Measurements from ENCODE around the gene NDUFAF8. TPM values are rescaled to one million over a fixed set of nuclear protein-coding genes. Genes with fewer than 3 reads are reported as not detected.

NDUFAF8 gene
- total RNA-seq, 1 experiment from 2014 or later, result 129 TPM

GRCh38 chr17:81271226-81271625 lies 32.1 kb downstream of the NDUFAF8 start:
- DNase-seq, result no peak
- Histone ChIP-seq H3K27ac (no peak overlapping the region), H3K27me3 (no peaks in the 10 kb centered on the region), H3K4me3 (no peak overlapping the region), H3K36me3 (peaks cover 71% of the 10 kb centered on the region), H3K9me3 (replicated peaks) (no peaks in the 10 kb centered on the region), H3K4me1 (no peaks in the 10 kb centered on the region)

GRCh38 chr17:81272616-81273015 lies 33.5 kb downstream of the NDUFAF8 start:
- H3K4me1 ChIP-seq, result no peaks in the 10 kb centered on the region
- no peak overlapping the region for H3K4me3 ChIP-seq
- no peak overlapping the region for H3K27ac ChIP-seq
- H3K36me3 ChIP-seq, result peaks cover 65% of the 10 kb centered on the region
- H3K27me3 ChIP-seq, result no peaks in the 10 kb centered on the region
- no peaks in the 10 kb centered on the region for H3K9me3 ChIP-seq (replicated peaks)
- DNase-seq, result no peak

GRCh38 chr17:81273698-81274470 lies 34.8 kb downstream of the NDUFAF8 start:
- H3K36me3 ChIP-seq, result peaks cover 57% of the 10 kb centered on the region
- H3K4me1 ChIP-seq, result no peaks in the 10 kb centered on the region
- H3K4me3 ChIP-seq, result no peak overlapping the region
- no peaks in the 10 kb centered on the region for H3K27me3 ChIP-seq
- DNase-seq, result no peak
- H3K9me3 ChIP-seq (replicated peaks), result no peaks in the 10 kb centered on the region
- H3K27ac ChIP-seq, result no peak overlapping the region

GRCh38 chr17:81274471-81274855 lies 35.3 kb downstream of the NDUFAF8 start:
- Histone ChIP-seq H3K4me3 (no peak overlapping the region), H3K36me3 (peaks cover 55% of the 10 kb centered on the region), H3K27ac (no peak overlapping the region), H3K27me3 (no peaks in the 10 kb centered on the region), H3K9me3 (replicated peaks) (no peaks in the 10 kb centered on the region), H3K4me1 (no peaks in the 10 kb centered on the region)
- no peak for DNase-seq

- no peak overlapping the region for H3K27ac ChIP-seq
- no peaks in the 10 kb centered on the region for H3K27me3 ChIP-seq
- H3K9me3 ChIP-seq (replicated peaks), result no peaks in the 10 kb centered on the region
- no peak for DNase-seq
- H3K4me3 ChIP-seq, result no peak overlapping the region
- peaks cover 56% of the 10 kb centered on the region for H3K36me3 ChIP-seq
- no peaks in the 10 kb centered on the region for H3K4me1 ChIP-seq
These were observed 37.7 kb downstream of the NDUFAF8 start for GRCh38 chr17:81276781-81277180.

GRCh38 chr17:81277421-81277820 lies 38.3 kb downstream of the NDUFAF8 start:
- no peaks in the 10 kb centered on the region for H3K4me1 ChIP-seq
- no peak for DNase-seq
- no peak overlapping the region for H3K27ac ChIP-seq
- no peaks in the 10 kb centered on the region for H3K27me3 ChIP-seq
- H3K4me3 ChIP-seq, result no peak overlapping the region
- peaks cover 52% of the 10 kb centered on the region for H3K36me3 ChIP-seq
- no peaks in the 10 kb centered on the region for H3K9me3 ChIP-seq (replicated peaks)

- Histone ChIP-seq H3K27ac (no peak overlapping the region), H3K9me3 (replicated peaks) (no peaks in the 10 kb centered on the region), H3K4me1 (no peaks in the 10 kb centered on the region), H3K36me3 (peaks cover 45% of the 10 kb centered on the region), H3K27me3 (no peaks in the 10 kb centered on the region), H3K4me3 (no peak overlapping the region)
- no peak for DNase-seq
These were observed 39.0 kb downstream of the NDUFAF8 start for GRCh38 chr17:81277946-81278693.

GRCh38 chr17:81278831-81279230 lies 39.7 kb downstream of the NDUFAF8 start:
- no peak for DNase-seq
- Histone ChIP-seq H3K36me3 (peaks cover 39% of the 10 kb centered on the region), H3K4me1 (no peaks in the 10 kb centered on the region)

GRCh38 chr17:81279278-81280275 lies 40.5 kb downstream of the NDUFAF8 start:
- H3K27me3 ChIP-seq, result no peaks in the 10 kb centered on the region
- H3K4me1 ChIP-seq, result no peaks in the 10 kb centered on the region
- no peak overlapping the region for H3K27ac ChIP-seq
- no peaks in the 10 kb centered on the region for H3K9me3 ChIP-seq (replicated peaks)
- peaks cover 32% of the 10 kb centered on the region for H3K36me3 ChIP-seq
- no peak overlapping the region for H3K4me3 ChIP-seq
- no peak for DNase-seq

More at GRCh38 chr17:81278831-81279230, 39.7 kb downstream of the NDUFAF8 start:
- H3K9me3 ChIP-seq (replicated peaks), result no peaks in the 10 kb centered on the region
- no peak overlapping the region for H3K27ac ChIP-seq
- no peak overlapping the region for H3K4me3 ChIP-seq
- H3K27me3 ChIP-seq, result no peaks in the 10 kb centered on the region

GRCh38 chr17:81280571-81280970 lies 41.5 kb downstream of the NDUFAF8 start:
- no peak overlapping the region for H3K27ac ChIP-seq

GRCh38 chr17:81282141-81282540 lies 43.0 kb downstream of the NDUFAF8 start:
- Histone ChIP-seq H3K27ac (no peak overlapping the region), H3K9me3 (replicated peaks) (no peaks in the 10 kb centered on the region), H3K4me1 (peaks cover 17% of the 10 kb centered on the region), H3K36me3 (peaks cover 23% of the 10 kb centered on the region), H3K4me3 (no peak overlapping the region), H3K27me3 (no peaks in the 10 kb centered on the region)
- DNase-seq, result no peak

More at GRCh38 chr17:81280571-81280970, 41.5 kb downstream of the NDUFAF8 start:
- Histone ChIP-seq H3K27me3 (no peaks in the 10 kb centered on the region), H3K4me1 (peaks cover 2% of the 10 kb centered on the region), H3K4me3 (no peak overlapping the region), H3K9me3 (replicated peaks) (no peaks in the 10 kb centered on the region), H3K36me3 (peaks cover 28% of the 10 kb centered on the region)
- DNase-seq, result no peak

- no peak for DNase-seq
- H3K9me3 ChIP-seq (replicated peaks), result no peaks in the 10 kb centered on the region
These were observed 43.8 kb downstream of the NDUFAF8 start for GRCh38 chr17:81282876-81283275.

GRCh38 chr17:81285179-81285878 lies 46.2 kb downstream of the NDUFAF8 start:
- Histone ChIP-seq H3K27ac (no peak overlapping the region), H3K27me3 (no peaks in the 10 kb centered on the region), H3K4me3 (no peak overlapping the region), H3K36me3 (peaks cover 13% of the 10 kb centered on the region; the same call in 1 of the 2 replicates), H3K9me3 (replicated peaks) (no peaks in the 10 kb centered on the region), H3K4me1 (peaks cover 30% of the 10 kb centered on the region)
- no peak for DNase-seq

More at GRCh38 chr17:81282876-81283275, 43.8 kb downstream of the NDUFAF8 start:
- H3K27me3 ChIP-seq, result no peaks in the 10 kb centered on the region
- H3K4me1 ChIP-seq, result peaks cover 22% of the 10 kb centered on the region
- H3K4me3 ChIP-seq, result no peak overlapping the region
- no peak overlapping the region for H3K27ac ChIP-seq
- peaks cover 23% of the 10 kb centered on the region for H3K36me3 ChIP-seq

- peak overlapping the region; percentile 78 for H3K27ac ChIP-seq
- no peaks in the 10 kb centered on the region for H3K9me3 ChIP-seq (replicated peaks)
- no peak for DNase-seq
- peaks cover 30% of the 10 kb centered on the region for H3K4me1 ChIP-seq
- peaks cover 13% of the 10 kb centered on the region; the same call in 1 of the 2 replicates for H3K36me3 ChIP-seq
- no peaks in the 10 kb centered on the region for H3K27me3 ChIP-seq
- H3K4me3 ChIP-seq, result no peak overlapping the region
These were observed 46.8 kb downstream of the NDUFAF8 start for GRCh38 chr17:81285894-81286293.

Measured in SJCRH30 (cell line).